Tibial nerve (tissue), 4 donors: ENCODE results near the gene TNFAIP8L2. TPM values are rescaled to one million over a fixed set of nuclear protein-coding genes. Genes with fewer than 3 reads are reported as not detected.

Source experiments
- DNase-seq, 2 donors: peaks; one replicate each; pipeline ENCODE4 v3.0.0-alpha.2; 2019; ENCODE audit warnings: low spot score in 2 of 2
- H3K27ac ChIP-seq, 4 donors: fragments of 200-600 bp; sonication (generic) in 3 of 4; one replicate each; pipeline ENCODE4 v1.5.1; 2017 to 2019; ENCODE audit warnings: mild to moderate bottlenecking in 1 of 4
- H3K27me3 ChIP-seq, 2 donors: fragments of 200-600 bp; sonication (generic) in 1 of 2; one replicate each; pipeline versions ENCODE4 v1.5.1 to v1.6.0; 2017 to 2019
- H3K36me3 ChIP-seq, 3 donors: fragments of 200-600 bp; sonication (generic); one replicate each; pipeline ENCODE4 v1.5.1; 2018 to 2019
- H3K4me1 ChIP-seq, 4 donors: fragments of 200-600 bp; sonication (generic) in 3 of 4; one replicate each; pipeline ENCODE4 v1.5.1; 2017 to 2019
- H3K4me3 ChIP-seq, 4 donors: fragments of 200-600 bp; sonication (generic) in 3 of 4; one replicate each; pipeline ENCODE4 v1.5.1; 2017 to 2019; ENCODE audit warnings: mild to moderate bottlenecking in 1 of 4, moderate library complexity in 1 of 4
- H3K9me3 ChIP-seq, 4 donors: fragments of 200-600 bp; sonication (generic) in 3 of 4; one replicate each; pipeline ENCODE4 v1.5.1; 2017 to 2019
- EP300 ChIP-seq, 2 donors: sonication (generic); formaldehyde crosslinking; IDR thresholded peaks; one replicate each; pipeline ENCODE4 v1.6.1; 2017; ENCODE audit warnings: antibody characterized with exemption in 2 of 2, mild to moderate bottlenecking in 1 of 2
- POLR2A ChIP-seq, 2 donors: fragments of 450-650 bp; IDR thresholded peaks; one replicate each; pipeline ENCODE4 v1.6.1; 2017; ENCODE audit warnings: antibody characterized with exemption in 2 of 2, mild to moderate bottlenecking in 2 of 2, moderate library complexity in 2 of 2
- WGBS, 2 donors: methylation state at CpG; one replicate each; pipeline ENCODE4 v1.1.5; 2018; 5-methylcytosine and 5-hydroxymethylcytosine counted together
- total RNA-seq, 4 donors: library from RNA; depleted of rRNA; stranded (reverse); fragments of >200 nt; gene quantifications; one replicate each; pipeline ENCODE4 v1.1.0, GENCODE V29; 2016
- TF ChIP-seq, protein P1 (sequence below), 5 experiments: fragments of 200-600 bp in 3 of 5; fragments of 450-650 bp in 2 of 5; sonication (generic) in 3 of 5; IDR thresholded peaks; one replicate each; pipeline ENCODE4 v1.5.1; 2016 to 2019; ENCODE audit warnings: antibody characterized with exemption in 5 of 5, mild to moderate bottlenecking in 3 of 5, moderate library complexity in 2 of 5

The TNFAIP8L2 gene
- total RNA-seq, 4 donors from 2014 or later, result 4.4 to 12.9 (median 8.6) TPM

DNA sequence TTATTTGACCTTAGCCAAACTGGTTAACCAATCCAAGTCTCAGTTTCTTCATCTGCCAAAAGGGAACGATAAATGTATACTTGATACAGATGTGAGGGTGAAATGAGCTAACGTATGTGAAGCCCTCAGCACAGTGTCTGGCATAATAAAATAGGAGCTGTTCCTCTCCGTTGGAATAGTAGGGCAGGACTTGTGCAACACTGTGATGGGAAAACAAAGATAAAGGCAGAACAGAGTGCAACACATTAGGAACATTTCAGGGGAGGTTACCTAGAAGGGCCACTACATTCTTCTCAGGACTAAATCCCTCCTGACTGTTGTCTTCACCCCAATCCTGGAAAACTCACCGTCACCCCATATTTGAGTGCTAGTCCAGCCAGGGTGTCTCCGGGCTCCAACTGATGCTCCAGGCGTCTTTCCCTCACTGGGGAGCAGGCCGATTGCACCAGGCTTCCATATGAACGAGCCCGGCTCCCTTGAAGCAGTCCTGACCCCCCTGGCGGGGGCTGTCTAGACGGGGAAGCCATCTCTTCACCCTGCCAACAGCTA is 8.4 kb downstream of the TNFAIP8L2 start:
- Histone ChIP-seq H3K27ac (peak overlapping the region; percentile 77 to 95 (median 88)), H3K9me3 (no peaks in the 10 kb centered on the region), H3K4me3 (peak overlapping the region; percentile 56 to 79 (median 72)), H3K27me3 (no peaks in the 10 kb centered on the region), H3K36me3 (peaks cover 0 to 51% (median 0%) of the 10 kb centered on the region in 3 donors), H3K4me1 (peaks cover 5 to 52% (median 18%) of the 10 kb centered on the region in 4 donors)
- TF ChIP-seq EP300 (IDR thresholded peaks at IDR 0.05) (no peak), POLR2A (IDR thresholded peaks at IDR 0.05) (no peak)
- TF ChIP-seq, protein P1, sequence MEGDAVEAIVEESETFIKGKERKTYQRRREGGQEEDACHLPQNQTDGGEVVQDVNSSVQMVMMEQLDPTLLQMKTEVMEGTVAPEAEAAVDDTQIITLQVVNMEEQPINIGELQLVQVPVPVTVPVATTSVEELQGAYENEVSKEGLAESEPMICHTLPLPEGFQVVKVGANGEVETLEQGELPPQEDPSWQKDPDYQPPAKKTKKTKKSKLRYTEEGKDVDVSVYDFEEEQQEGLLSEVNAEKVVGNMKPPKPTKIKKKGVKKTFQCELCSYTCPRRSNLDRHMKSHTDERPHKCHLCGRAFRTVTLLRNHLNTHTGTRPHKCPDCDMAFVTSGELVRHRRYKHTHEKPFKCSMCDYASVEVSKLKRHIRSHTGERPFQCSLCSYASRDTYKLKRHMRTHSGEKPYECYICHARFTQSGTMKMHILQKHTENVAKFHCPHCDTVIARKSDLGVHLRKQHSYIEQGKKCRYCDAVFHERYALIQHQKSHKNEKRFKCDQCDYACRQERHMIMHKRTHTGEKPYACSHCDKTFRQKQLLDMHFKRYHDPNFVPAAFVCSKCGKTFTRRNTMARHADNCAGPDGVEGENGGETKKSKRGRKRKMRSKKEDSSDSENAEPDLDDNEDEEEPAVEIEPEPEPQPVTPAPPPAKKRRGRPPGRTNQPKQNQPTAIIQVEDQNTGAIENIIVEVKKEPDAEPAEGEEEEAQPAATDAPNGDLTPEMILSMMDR (IDR thresholded peaks at IDR 0.05), result no peak
- 8 to 15% methylated on average over 9 to 11 of the region's 11 CpGs for WGBS, 2 donors
- DNase-seq, result no peak

DNA sequence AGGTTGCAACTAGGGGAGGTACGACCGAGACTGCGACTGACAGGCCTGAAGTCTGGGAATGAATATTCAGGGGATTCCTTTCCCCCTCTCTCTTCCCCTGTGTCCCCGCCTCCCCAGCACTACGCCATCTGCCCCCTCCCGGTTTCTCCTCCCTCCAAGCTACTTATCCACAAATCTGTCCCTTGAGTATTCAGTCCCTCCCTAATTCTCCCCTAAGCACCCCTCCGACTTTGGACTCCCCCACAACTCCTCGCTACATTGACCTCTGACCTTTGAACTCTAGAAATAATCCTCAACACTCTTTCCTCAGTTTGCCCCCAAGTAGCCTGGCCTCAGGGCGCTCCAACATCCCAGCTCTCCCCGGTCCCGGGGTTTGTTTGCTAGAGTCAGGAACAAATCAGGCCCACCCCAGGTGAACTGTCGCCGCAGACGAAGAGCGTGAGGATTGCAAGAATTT is 8.9 kb downstream of the TNFAIP8L2 start:
- Histone ChIP-seq H3K27me3 (no peaks in the 10 kb centered on the region), H3K4me3 (peak overlapping the region; percentile 56 to 79 (median 72)), H3K9me3 (no peaks in the 10 kb centered on the region), H3K36me3 (peaks cover 0 to 52% (median 0%) of the 10 kb centered on the region in 3 donors), H3K27ac (peak overlapping the region; percentile 77 to 95 (median 88)), H3K4me1 (peaks cover 5 to 49% (median 18%) of the 10 kb centered on the region in 4 donors)
- WGBS, 2 donors, result 0 to 5% methylated on average over 13 to 15 of the region's 15 CpGs
- TF ChIP-seq POLR2A (IDR thresholded peaks at IDR 0.05) (no peak), EP300 (IDR thresholded peaks at IDR 0.05) (no peak)
- TF ChIP-seq, protein P1 (IDR thresholded peaks at IDR 0.05), result no peak
- DNase-seq, result peak; percentile 26 to 60

DNA sequence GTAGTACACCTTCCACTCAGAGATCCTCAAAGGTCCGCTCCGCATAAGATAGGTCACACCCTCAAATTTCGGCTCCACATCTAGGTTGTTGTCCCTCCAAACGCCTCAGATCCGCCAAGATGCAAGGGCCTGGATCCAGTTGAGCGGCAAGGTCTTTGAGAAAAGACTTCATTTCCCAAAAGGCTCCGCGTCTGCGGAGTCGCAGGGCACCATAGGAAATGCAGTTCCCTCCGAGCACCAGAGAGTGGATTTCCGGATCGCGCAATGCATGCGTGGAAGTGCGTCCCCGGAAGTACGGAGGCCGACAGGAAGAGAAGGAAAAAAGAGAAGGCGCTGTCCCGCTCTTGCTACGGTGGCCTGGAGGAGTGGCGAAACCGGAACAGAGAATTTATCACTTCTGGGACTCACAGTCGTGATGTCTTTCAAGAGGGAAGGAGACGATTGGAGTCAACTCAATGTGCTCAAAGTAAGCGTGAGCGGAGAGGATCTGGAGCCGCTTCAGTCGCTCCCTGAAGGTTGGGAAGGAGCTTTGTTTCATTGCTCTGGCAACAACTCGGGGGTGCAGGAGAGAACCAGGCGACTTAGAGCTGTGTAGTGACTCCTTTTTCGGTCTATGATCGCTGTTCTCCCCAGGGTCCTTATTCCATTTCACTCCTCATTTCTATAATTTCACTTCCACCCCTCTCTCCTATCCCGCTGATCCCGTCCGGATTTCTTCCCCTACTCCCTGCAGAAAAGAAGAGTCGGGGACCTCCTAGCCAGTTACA is 9.5 kb downstream of the TNFAIP8L2 start, which contains the start of the genes LYSMD1 and SCNM1:
Gene LYSMD1, minus strand, starts transcription at position 165 of the 767 bp plus-strand sequence. CDS start 644 bp downstream, outside the sequence.
Gene SCNM1, plus strand, starts transcription at position 407 of the 767 bp plus-strand sequence. Its CDS starts 9 bp downstream, at position 416.
- peaks cover 0 to 52% (median 0%) of the 10 kb centered on the region in 3 donors for H3K36me3 ChIP-seq
- H3K4me3 ChIP-seq, result peak within 1 kb of the TSS; percentile 72 to 88 (median 76)
- TF ChIP-seq POLR2A (IDR thresholded peaks at IDR 0.05) (no peak), EP300 (IDR thresholded peaks at IDR 0.05) (peak; percentile 96 to 99)
- TF ChIP-seq, protein P1 (IDR thresholded peaks at IDR 0.05), result peak in 2 of 5 experiments; percentile 74 to 78
- peak within 1 kb of the TSS; percentile 77 to 95 (median 88) for H3K27ac ChIP-seq
- no peaks in the 10 kb centered on the region for H3K9me3 ChIP-seq
- H3K27me3 ChIP-seq, result no peaks in the 10 kb centered on the region
- H3K4me1 ChIP-seq, result peaks cover 5 to 43% (median 18%) of the 10 kb centered on the region in 4 donors
- peak; percentile 91 to 98 for DNase-seq
- WGBS, 2 donors, result 1% methylated on average over 38 of the region's 38 CpGs

DNA sequence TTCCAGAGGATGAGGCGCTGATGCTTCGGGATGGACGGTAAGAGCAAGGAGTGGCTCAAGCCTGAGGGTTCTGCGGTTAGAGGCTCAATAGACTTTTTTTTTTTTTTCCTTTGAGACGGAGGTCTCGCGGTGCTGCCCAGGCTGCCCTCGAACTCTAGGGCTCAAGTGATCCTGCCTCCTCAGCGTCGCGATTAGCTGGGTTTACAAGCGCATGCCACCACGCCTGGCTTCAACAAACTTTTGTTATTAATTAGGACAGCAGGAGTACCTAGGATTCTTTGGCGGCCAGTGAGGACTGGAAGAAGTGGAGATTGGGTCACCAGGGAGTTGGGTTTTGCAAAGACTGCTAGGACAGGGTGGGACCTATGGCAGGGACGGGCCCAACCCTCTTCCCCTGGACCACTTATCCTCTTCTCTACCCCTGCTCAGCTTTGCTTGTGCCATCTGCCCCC is 10.1 kb downstream of the TNFAIP8L2 start:
- Histone ChIP-seq H3K9me3 (no peaks in the 10 kb centered on the region), H3K36me3 (peaks cover 0 to 52% (median 0%) of the 10 kb centered on the region in 3 donors), H3K27ac (peak overlapping the region; percentile 70 to 95 (median 78)), H3K27me3 (no peaks in the 10 kb centered on the region), H3K4me1 (peaks cover 5 to 43% (median 18%) of the 10 kb centered on the region in 4 donors), H3K4me3 (peak overlapping the region; percentile 72 to 88 (median 76))
- WGBS, 2 donors, result 3 to 4% methylated on average over 15 of the region's 15 CpGs
- no peak for DNase-seq
- TF ChIP-seq, protein P1 (IDR thresholded peaks at IDR 0.05), result no peak
- TF ChIP-seq POLR2A (IDR thresholded peaks at IDR 0.05) (no peak), EP300 (IDR thresholded peaks at IDR 0.05) (no peak)
